Measurements from ENCODE around the gene NCEH1. TPM values are rescaled to one million over a fixed set of nuclear protein-coding genes. Genes with fewer than 3 reads are reported as not detected.

Gene NCEH1
- total and polyA plus RNA-seq, 10 of the 15 experiments (the other 5 are each of a cell fraction or from before 2014, with no cell fraction given) = 1.8 to 8.1 (median 4.5) TPM

GRCh38 chr3:172622916-172623700 lies 87.8 kb downstream of the NCEH1 start:
- Histone ChIP-seq H3K79me2 (ENCODE audit: control insufficient read depth, insufficient read depth, low read length) (no peaks in the 10 kb centered on the region), H4K20me1 (ENCODE audit: control insufficient read depth, insufficient read depth) (no peaks in the 10 kb centered on the region), H3K36me3 (ENCODE audit: control insufficient read depth in 2 of 2, insufficient read depth in 2 of 2, low read length in 1 of 2) (no peaks in the 10 kb centered on the region), H3K4me3 (no peak overlapping the region), H3K27me3 (replicated peaks in 1 of 2; ENCODE audit: control insufficient read depth in 2 of 2, insufficient read depth in 2 of 2, low read length in 1 of 2) (no peaks in the 10 kb centered on the region), H3K27ac (ENCODE audit: control insufficient read depth, insufficient read depth) (no peak overlapping the region), H3K4me2 (ENCODE audit: control insufficient read depth, insufficient read depth) (no peak overlapping the region), H3K9ac (ENCODE audit: control insufficient read depth, insufficient read depth, low read length) (no peak overlapping the region), H2AFZ (ENCODE audit: control insufficient read depth, low read depth, low read length) (peak overlapping the region; percentile 23; the same call in 1 of the 2 replicates), H3K4me1 (ENCODE audit: control insufficient read depth, insufficient read depth, low read length) (no peaks in the 10 kb centered on the region), H3K9me3 (replicated peaks; ENCODE audit: control insufficient read depth, insufficient read depth, low read length) (no peaks in the 10 kb centered on the region; the same call in 2 of the 3 replicates)
- 46% methylated on average over 10 of the region's 10 CpGs for WGBS (ENCODE audit: insufficient coverage, insufficient replicate concordance, low lambda C conversion rate, missing lambda C conversion rate)
- DNase-seq (ENCODE audit: low read depth, low spot score) = no peak
- no TSS peak for BruUV-seq (replicated peaks)
- intact Hi-C loops (cut with micrococcal nuclease; ENCODE audit: unreplicated experiment) (no loop called here), in situ Hi-C loops (cut with MboI) (no loop called here)
- SMC1A ChIA-PET (ENCODE audit: uncharacterized antibody, unreplicated experiment) = interaction anchor here (0.9 to 3.0 kb wide), 8 partner anchors 9 to 291 kb away, joined by 3 to 10 read pairs (median 4); no protein-coding TSS in a partner anchor
- CTCF ChIA-PET = interaction anchor here (0.6 to 4.6 kb wide), 19 partner anchors 9 to 291 kb away, joined by 3 to 24 read pairs (median 4); no protein-coding TSS in a partner anchor
- no peak for TF ChIP-seq NFIC (IDR thresholded peaks at IDR 0.05; ENCODE audit: low read depth, low read length)
- no peak for TF ChIP-seq BHLHE40 (IDR thresholded peaks at IDR 0.05; ENCODE audit: borderline replicate concordance in 1 of 2, low read depth in 2 of 2, low read length in 1 of 2)
- peak; percentile 22; the same call in 1 of the 2 replicates for TF ChIP-seq SMC3 (IDR thresholded peaks at IDR 0.05; ENCODE audit: borderline replicate concordance, low read length)
- no peak for TF ChIP-seq BMI1 (IDR thresholded peaks at IDR 0.05; ENCODE audit: borderline replicate concordance)
- TF ChIP-seq SREBF1 (IDR thresholded peaks at IDR 0.05; ENCODE audit: low read length) = no peak
- TF ChIP-seq HSF1 (IDR thresholded peaks at IDR 0.05; ENCODE audit: low read depth, low read length) = no peak
- no peak for TF ChIP-seq FOXM1 (IDR thresholded peaks at IDR 0.05; ENCODE audit: low read depth, low read length)
- no peak for TF ChIP-seq ZNF384 (IDR thresholded peaks at IDR 0.05; ENCODE audit: borderline replicate concordance, low read depth, low read length)
- TF ChIP-seq RAD21 (IDR thresholded peaks at IDR 0.05; ENCODE audit: insufficient read depth, low read depth, low read length) = peak; percentile 46
- TF ChIP-seq LARP7 (IDR thresholded peaks at IDR 0.05) = no peak
- no peak for TF ChIP-seq KDM1A (IDR thresholded peaks at IDR 0.05; ENCODE audit: borderline replicate concordance)
- no peak for TF ChIP-seq TCF7 (IDR thresholded peaks at IDR 0.05; ENCODE audit: borderline replicate concordance)
- TF ChIP-seq NR2C1 (IDR thresholded peaks at IDR 0.05) = no peak
- TF ChIP-seq CTCF (IDR thresholded peaks at IDR 0.05 in 2 of 3, conservative IDR thresholded peaks at IDR 0.05 in 1 of 3; ENCODE audit: control insufficient read depth in 2 of 3, extremely low read depth in 1 of 3, insufficient read depth in 1 of 3, low read depth in 3 of 3, low read length in 3 of 3) = peak; percentile 33 to 63 (median 49)
- TF ChIP-seq RUNX3 (IDR thresholded peaks at IDR 0.05; ENCODE audit: low read length) = peak; percentile 61; the same call in 1 of the 2 replicates
- TF ChIP-seq SUPT20H (IDR thresholded peaks at IDR 0.05; ENCODE audit: borderline replicate concordance, control insufficient read depth, low read depth, low read length) = no peak
- no peak for TF ChIP-seq CHD1 (IDR thresholded peaks at IDR 0.05; ENCODE audit: low read depth, low read length)
- TF ChIP-seq JUNB (IDR thresholded peaks at IDR 0.05) = no peak
- TF ChIP-seq RELB (IDR thresholded peaks at IDR 0.05; ENCODE audit: low read depth) = no peak
- ATAC-seq = peak; percentile 69
- POLR2A ChIA-PET = interaction anchor here (0.6 to 0.9 kb wide), 4 partner anchors 9 to 328 kb away, joined by 3 to 4 read pairs (median 3); no protein-coding TSS in a partner anchor
- RAD21 ChIA-PET (ENCODE audit: unreplicated experiment) = interaction anchor here (1.0 to 1.4 kb wide), 3 partner anchors 14 to 27 kb away, joined by 4 to 7 read pairs (median 4); no protein-coding TSS in a partner anchor
- FAIRE-seq = no peak
